K562 (cell line): ENCODE data around the gene EHBP1L1. TPM values are rescaled to one million over a fixed set of nuclear protein-coding genes. Genes with fewer than 3 reads are reported as not detected.
A peak's percentile ranks its signal among the peaks of the same experiment; 100 is the strongest.

Experiments used
- CBX3 ChIP-seq, 2 experiments: IDR thresholded peaks; 1 replicate in 1 of 2; 2 replicates in 1 of 2; pipeline ENCODE4 v1.6.1; 2012; ENCODE audit warnings: inconsistent platforms in 2 of 2, low read length in 2 of 2, borderline replicate concordance in 1 of 2, control low read depth in 1 of 2
- CREM ChIP-seq: IDR thresholded peaks from 2 replicates; pipeline ENCODE4 v1.6.1; 2014; ENCODE audit warnings: antibody characterized with exemption, low read depth
- HLTF ChIP-seq: fragments of 450-650 bp; IDR thresholded peaks from 2 replicates; pipeline ENCODE4 v1.6.1; 2016
- KAT2B ChIP-seq: IDR thresholded peaks from one replicate; pipeline ENCODE4 v1.6.1; 2012; ENCODE audit warnings: low read depth, mild to moderate bottlenecking, control low read depth, inconsistent platforms, low read length, moderate library complexity
- MBD1 ChIP-seq: fragments of 250-450 bp; sonication (Bioruptor Pico); IDR thresholded peaks from 2 replicates; pipeline ENCODE4 v1.8.0; 2022; ENCODE audit warnings: inconsistent platforms
- NR2C1 ChIP-seq, 2 experiments: fragments of 450-650 bp; IDR thresholded peaks; 2 replicates each; pipeline ENCODE4 v1.6.1; 2017; ENCODE audit warnings: mild to moderate bottlenecking in 2 of 2, antibody characterized with exemption in 1 of 2, inconsistent platforms in 1 of 2, missing compliant biosample characterization in 1 of 2, missing genetic modification characterization in 1 of 2
- PTTG1 ChIP-seq: fragments of 450-650 bp; IDR thresholded peaks from 2 replicates; pipeline ENCODE4 v1.6.1; 2016; ENCODE audit warnings: low read depth, mild to moderate bottlenecking, missing genetic modification characterization, missing compliant biosample characterization
- RBFOX2 ChIP-seq: fragments of 200-400 bp; formaldehyde crosslinking; IDR thresholded peaks from 2 replicates; pipeline ENCODE4 v1.6.1; 2017; ENCODE audit warnings: low read depth, mild to moderate bottlenecking, low read length, moderate library complexity
- RHOXF2B ChIP-seq: fragments of 250-450 bp; sonication (Bioruptor Pico); conservative IDR thresholded peaks from 2 replicates; pipeline ENCODE4 v1.5.1; 2021
- SNRNP70 ChIP-seq: fragments of 200-400 bp; formaldehyde crosslinking; optimal IDR thresholded peaks from 2 replicates; pipeline ENCODE3; 2017; ENCODE audit warnings: low read depth, low read length
- SP2 ChIP-seq: IDR thresholded peaks from 2 replicates; pipeline ENCODE4 v1.6.1; 2011; ENCODE audit warnings: mild to moderate bottlenecking, low read depth, low read length, moderate library complexity; ENCODE audit not compliant: poor library complexity, severe bottlenecking; ENCODE audit errors: extremely low read depth
- XRCC3 ChIP-seq: fragments of 450-650 bp; IDR thresholded peaks from 2 replicates; pipeline ENCODE4 v1.6.1; 2017; ENCODE audit warnings: mild to moderate bottlenecking, moderate library complexity
- YBX1 ChIP-seq: fragments of 450-650 bp; IDR thresholded peaks from 2 replicates; pipeline ENCODE4 v1.7.1; 2016; ENCODE audit warnings: mild to moderate bottlenecking
- ZNF121 ChIP-seq: sonication (generic); formaldehyde crosslinking; conservative IDR thresholded peaks from 2 replicates; pipeline ENCODE4 v1.8.0; 2022; ENCODE audit warnings: missing genetic modification reagents
- ZNF274 ChIP-seq: IDR thresholded peaks from 2 replicates; pipeline ENCODE4 v1.6.1; 2011; ENCODE audit warnings: low read depth, mild to moderate bottlenecking, low read length, moderate library complexity, borderline replicate concordance
- ZNF699 ChIP-seq: fragments of 250-450 bp; sonication (Bioruptor Pico); IDR thresholded peaks from 2 replicates; pipeline ENCODE4 v1.8.0; 2021; ENCODE audit warnings: mild to moderate bottlenecking, moderate library complexity; ENCODE audit not compliant: insufficient replicate concordance
- ZNF780A ChIP-seq: fragments of 250-450 bp; sonication (Bioruptor Pico); IDR thresholded peaks from 2 replicates; pipeline ENCODE4 v1.5.0; 2021; ENCODE audit warnings: mild to moderate bottlenecking
- ZNF79 ChIP-seq: fragments of 250-450 bp; sonication (Bioruptor Pico); IDR thresholded peaks from 2 replicates; pipeline ENCODE4 v1.4.0; 2020; ENCODE audit warnings: low read depth, mild to moderate bottlenecking, moderate library complexity
- polyA plus RNA-seq, 8 experiments: library from polyadenylated mRNA; depleted of rRNA in 4 of 8; stranded (reverse) in 5 of 8; unstranded in 3 of 8; fragments of >200 nt; fragmentation: Nextera tagmentation in 2 of 8; fragmentation: Illumina TruSeq in 1 of 8; extraction: Ambion mirVana in 2 of 8; extraction: Trizol in 1 of 8; gene quantifications; 2 replicates each; pipeline versions ENCODE4 v1.2.1 to v1.2.3, GENCODE V29; 2011 to 2014; ENCODE audit warnings: inconsistent platforms in 1 of 8, missing spikeins in 1 of 8
- total RNA-seq, 7 experiments: library from RNA; depleted of rRNA in 6 of 7; stranded (reverse); fragments of >200 nt in 6 of 7; fragmentation: Illumina TruSeq in 2 of 7; extraction: Trizol in 2 of 7; gene quantifications; 2 replicates each; pipeline versions ENCODE4 v1.2.1 to v1.2.3, GENCODE V29; 2011 to 2021; ENCODE audit warnings: low replicate concordance in 1 of 7
- TF ChIP-seq, protein P1 (sequence below), 2 experiments: fragments of 150-350 bp in 1 of 2; IDR thresholded peaks; 2 replicates each; pipeline ENCODE4 v1.6.1; 2012 to 2016; ENCODE audit warnings: low read depth in 2 of 2, low read length in 2 of 2, mild to moderate bottlenecking in 1 of 2, moderate library complexity in 1 of 2
- TF ChIP-seq, protein P2 (sequence below): sonication (generic); formaldehyde crosslinking; IDR thresholded peaks from 2 replicates; pipeline ENCODE4 v1.8.0; 2022; ENCODE audit warnings: mild to moderate bottlenecking, missing genetic modification reagents, borderline replicate concordance

The EHBP1L1 gene
- total and polyA plus RNA-seq, 9 of the 15 experiments (the other 6 are each of a cell fraction or from before 2014, with no cell fraction given): 0.03 to 87.1 (median 26.3) TPM

DNA sequence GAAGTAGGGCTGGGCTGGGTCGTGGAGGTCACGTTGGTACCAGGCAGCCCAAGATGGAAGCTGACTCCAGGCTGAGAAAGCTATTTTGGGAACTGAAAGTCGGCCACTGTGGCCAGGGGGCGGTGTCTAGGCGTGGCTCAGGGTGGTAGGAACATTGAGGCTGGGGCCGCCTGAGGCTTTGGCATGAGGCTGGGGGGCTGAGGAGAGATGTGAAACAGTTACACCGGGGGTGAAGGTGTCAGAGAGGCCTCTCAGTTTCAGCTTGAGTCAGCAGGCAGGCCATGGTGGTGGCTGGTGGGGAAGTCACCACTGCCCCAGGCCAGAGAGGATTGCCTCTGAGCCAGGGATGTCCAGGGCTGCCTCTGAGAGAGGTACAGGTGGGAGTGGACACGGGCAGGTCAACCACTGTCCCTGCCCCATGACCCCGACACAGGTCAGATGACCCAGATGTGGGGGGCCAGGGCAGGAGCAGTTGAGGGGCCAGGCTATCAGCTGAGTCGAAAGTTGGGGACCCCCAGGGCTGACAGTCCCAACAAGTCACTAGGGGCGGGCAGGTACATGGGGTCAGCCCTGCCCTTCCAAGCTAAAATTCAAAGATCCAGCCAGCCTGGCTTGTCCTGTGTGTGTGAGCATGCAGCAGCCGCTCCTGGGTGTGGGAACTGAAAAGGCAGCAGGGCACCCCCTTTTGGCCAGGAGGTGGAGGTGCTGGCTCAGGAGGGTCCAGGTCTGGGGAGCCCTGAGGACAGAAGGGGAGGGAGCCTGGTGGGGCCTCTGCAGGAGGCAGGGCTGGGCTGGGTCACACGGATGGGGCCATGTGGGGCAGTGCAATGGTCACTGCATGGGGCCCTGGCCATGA lies 12.6 kb downstream of the EHBP1L1 start (continued):
- no peak for TF ChIP-seq YBX1
- TF ChIP-seq RHOXF2B (CRISPR knock-in tag): no peak
- TF ChIP-seq ZNF79 (CRISPR knock-in tag): no peak
- TF ChIP-seq CBX3 (IDR thresholded peaks at IDR 0.05; ENCODE audit: borderline replicate concordance in 1 of 2, low read length in 2 of 2): no peak
- TF ChIP-seq PTTG1 (tag): no peak
- no peak for TF ChIP-seq ZNF780A (CRISPR knock-in tag)
- no peak for TF ChIP-seq SP2
- TF ChIP-seq RBFOX2: peak; percentile 46
- TF ChIP-seq, protein P1, sequence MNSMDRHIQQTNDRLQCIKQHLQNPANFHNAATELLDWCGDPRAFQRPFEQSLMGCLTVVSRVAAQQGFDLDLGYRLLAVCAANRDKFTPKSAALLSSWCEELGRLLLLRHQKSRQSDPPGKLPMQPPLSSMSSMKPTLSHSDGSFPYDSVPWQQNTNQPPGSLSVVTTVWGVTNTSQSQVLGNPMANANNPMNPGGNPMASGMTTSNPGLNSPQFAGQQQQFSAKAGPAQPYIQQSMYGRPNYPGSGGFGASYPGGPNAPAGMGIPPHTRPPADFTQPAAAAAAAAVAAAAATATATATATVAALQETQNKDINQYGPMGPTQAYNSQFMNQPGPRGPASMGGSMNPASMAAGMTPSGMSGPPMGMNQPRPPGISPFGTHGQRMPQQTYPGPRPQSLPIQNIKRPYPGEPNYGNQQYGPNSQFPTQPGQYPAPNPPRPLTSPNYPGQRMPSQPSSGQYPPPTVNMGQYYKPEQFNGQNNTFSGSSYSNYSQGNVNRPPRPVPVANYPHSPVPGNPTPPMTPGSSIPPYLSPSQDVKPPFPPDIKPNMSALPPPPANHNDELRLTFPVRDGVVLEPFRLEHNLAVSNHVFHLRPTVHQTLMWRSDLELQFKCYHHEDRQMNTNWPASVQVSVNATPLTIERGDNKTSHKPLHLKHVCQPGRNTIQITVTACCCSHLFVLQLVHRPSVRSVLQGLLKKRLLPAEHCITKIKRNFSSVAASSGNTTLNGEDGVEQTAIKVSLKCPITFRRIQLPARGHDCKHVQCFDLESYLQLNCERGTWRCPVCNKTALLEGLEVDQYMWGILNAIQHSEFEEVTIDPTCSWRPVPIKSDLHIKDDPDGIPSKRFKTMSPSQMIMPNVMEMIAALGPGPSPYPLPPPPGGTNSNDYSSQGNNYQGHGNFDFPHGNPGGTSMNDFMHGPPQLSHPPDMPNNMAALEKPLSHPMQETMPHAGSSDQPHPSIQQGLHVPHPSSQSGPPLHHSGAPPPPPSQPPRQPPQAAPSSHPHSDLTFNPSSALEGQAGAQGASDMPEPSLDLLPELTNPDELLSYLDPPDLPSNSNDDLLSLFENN (IDR thresholded peaks at IDR 0.05; ENCODE audit: low read depth in 2 of 2, low read length in 2 of 2): no peak
- no peak for TF ChIP-seq HLTF
- no peak for TF ChIP-seq ZNF699 (CRISPR knock-in tag)
- TF ChIP-seq NR2C1 (IDR thresholded peaks at IDR 0.05): peak; percentile 40; the same call in 1 of the 2 replicates
- no peak for TF ChIP-seq NR2C1 (tag; IDR thresholded peaks at IDR 0.05)
- TF ChIP-seq SNRNP70: no peak
- no peak for TF ChIP-seq XRCC3
- no peak for TF ChIP-seq KAT2B
- no peak for TF ChIP-seq ZNF121
- no peak for TF ChIP-seq MBD1 (CRISPR knock-in tag)
- no peak for TF ChIP-seq ZNF274
- TF ChIP-seq CREM: no peak
- TF ChIP-seq, protein P2, sequence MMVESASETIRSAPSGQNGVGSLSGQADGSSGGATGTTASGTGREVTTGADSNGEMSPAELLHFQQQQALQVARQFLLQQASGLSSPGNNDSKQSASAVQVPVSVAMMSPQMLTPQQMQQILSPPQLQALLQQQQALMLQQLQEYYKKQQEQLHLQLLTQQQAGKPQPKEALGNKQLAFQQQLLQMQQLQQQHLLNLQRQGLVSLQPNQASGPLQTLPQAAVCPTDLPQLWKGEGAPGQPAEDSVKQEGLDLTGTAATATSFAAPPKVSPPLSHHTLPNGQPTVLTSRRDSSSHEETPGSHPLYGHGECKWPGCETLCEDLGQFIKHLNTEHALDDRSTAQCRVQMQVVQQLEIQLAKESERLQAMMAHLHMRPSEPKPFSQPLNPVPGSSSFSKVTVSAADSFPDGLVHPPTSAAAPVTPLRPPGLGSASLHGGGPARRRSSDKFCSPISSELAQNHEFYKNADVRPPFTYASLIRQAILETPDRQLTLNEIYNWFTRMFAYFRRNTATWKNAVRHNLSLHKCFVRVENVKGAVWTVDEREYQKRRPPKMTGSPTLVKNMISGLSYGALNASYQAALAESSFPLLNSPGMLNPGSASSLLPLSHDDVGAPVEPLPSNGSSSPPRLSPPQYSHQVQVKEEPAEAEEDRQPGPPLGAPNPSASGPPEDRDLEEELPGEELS (CRISPR knock-in tag): no peak
